Liver (tissue), 9 donors: ENCODE results near the gene IRGC. TPM values are rescaled to one million over a fixed set of nuclear protein-coding genes. Genes with fewer than 3 reads are reported as not detected.

Experiments used
- DNase-seq: peaks from one replicate; pipeline ENCODE4 v3.0.0-alpha.2; 2017; ENCODE audit warnings: low spot score
- H3K27ac ChIP-seq, 2 donors: one replicate each; pipeline ENCODE4 v1.7.0; 2013; ENCODE audit warnings: inconsistent platforms in 2 of 2, low read length in 2 of 2, control low read depth in 1 of 2, low read depth in 1 of 2, mild to moderate bottlenecking in 1 of 2
- H3K27me3 ChIP-seq, 4 donors: one replicate each; pipeline versions ENCODE4 v1.6.1 to v1.7.0; 2013; ENCODE audit warnings: low read length in 3 of 4, inconsistent platforms in 1 of 4, mild to moderate bottlenecking in 1 of 4, moderate library complexity in 1 of 4; ENCODE audit not compliant: control insufficient read depth in 4 of 4, insufficient read depth in 4 of 4
- H3K36me3 ChIP-seq, 4 donors: one replicate each; pipeline versions ENCODE4 v1.6.1 to v1.7.0; 2013; ENCODE audit warnings: low read length in 3 of 4, mild to moderate bottlenecking in 3 of 4, low read depth in 1 of 4, moderate library complexity in 1 of 4; ENCODE audit not compliant: control insufficient read depth in 4 of 4, insufficient read depth in 3 of 4
- H3K4me1 ChIP-seq, 4 donors: one replicate each; pipeline versions ENCODE4 v1.6.1 to v1.7.0; 2013; ENCODE audit warnings: low read length in 3 of 4, mild to moderate bottlenecking in 3 of 4, moderate library complexity in 1 of 4; ENCODE audit not compliant: control insufficient read depth in 4 of 4, insufficient read depth in 4 of 4
- H3K4me3 ChIP-seq, 3 donors: one replicate each; pipeline versions ENCODE4 v1.6.1 to v1.7.0; 2013; ENCODE audit warnings: low read length in 3 of 3, control low read depth in 1 of 3, low read depth in 1 of 3, mild to moderate bottlenecking in 1 of 3
- H3K9ac ChIP-seq, 2 donors: one replicate each; pipeline ENCODE4 v1.7.0; 2013; ENCODE audit warnings: low read length in 2 of 2, mild to moderate bottlenecking in 2 of 2, moderate library complexity in 2 of 2, control low read depth in 1 of 2, low read depth in 1 of 2
- H3K9me3 ChIP-seq, 4 donors: one replicate each; pipeline versions ENCODE4 v1.6.1 to v1.7.0; 2013; ENCODE audit warnings: low read length in 3 of 4; ENCODE audit not compliant: control insufficient read depth in 4 of 4
- FOXA1 ChIP-seq: IDR thresholded peaks from 2 replicates; pipeline ENCODE4 v1.6.1; 2016; ENCODE audit warnings: antibody characterized with exemption
- FOXA2 ChIP-seq: IDR thresholded peaks from 2 replicates; pipeline ENCODE4 v1.6.1; 2016; ENCODE audit warnings: antibody characterized with exemption
- GABPA ChIP-seq, 2 donors: IDR thresholded peaks in 1 of 2; conservative IDR thresholded peaks in 1 of 2; 2 replicates each; pipeline ENCODE4 v1.6.1; 2016; ENCODE audit warnings: antibody characterized with exemption in 2 of 2, mild to moderate bottlenecking in 1 of 2, moderate library complexity in 1 of 2
- HNF4A ChIP-seq, 2 donors: conservative IDR thresholded peaks; 2 replicates each; pipeline ENCODE4 v1.6.1; 2016; ENCODE audit warnings: antibody characterized with exemption in 2 of 2, mild to moderate bottlenecking in 2 of 2
- HNF4G ChIP-seq: IDR thresholded peaks from 2 replicates; pipeline ENCODE4 v1.6.1; 2016; ENCODE audit warnings: antibody characterized with exemption
- JUND ChIP-seq, 2 donors: IDR thresholded peaks; 2 replicates each; pipeline ENCODE4 v1.6.1; 2016; ENCODE audit warnings: antibody characterized with exemption in 2 of 2
- NR2F2 ChIP-seq: IDR thresholded peaks from 2 replicates; pipeline ENCODE4 v1.6.1; 2016; ENCODE audit warnings: antibody characterized with exemption
- RAD21 ChIP-seq, 2 donors: IDR thresholded peaks; 2 replicates each; pipeline ENCODE4 v1.6.1; 2016; ENCODE audit warnings: antibody characterized with exemption in 2 of 2, mild to moderate bottlenecking in 2 of 2
- RXRA ChIP-seq, 2 donors: IDR thresholded peaks; 2 replicates each; pipeline ENCODE4 v1.6.1; 2017 to 2018; ENCODE audit warnings: antibody characterized with exemption in 2 of 2, mild to moderate bottlenecking in 1 of 2
- SP1 ChIP-seq: IDR thresholded peaks from 2 replicates; pipeline ENCODE4 v1.6.1; 2018; ENCODE audit warnings: antibody characterized with exemption, mild to moderate bottlenecking
- TAF1 ChIP-seq: conservative IDR thresholded peaks from 2 replicates; pipeline ENCODE4 v1.6.1; 2016; ENCODE audit warnings: antibody characterized with exemption, mild to moderate bottlenecking
- YY1 ChIP-seq: IDR thresholded peaks from 2 replicates; pipeline ENCODE4 v1.6.1; 2016; ENCODE audit warnings: antibody characterized with exemption, mild to moderate bottlenecking
- whole genome bisulfite sequencing: extraction: QIAGEN DNeasy Blood & Tissue Kit; methylation state at CpG from one replicate; pipeline ENCODE4 v1.1.7; 2013; 5-methylcytosine and 5-hydroxymethylcytosine counted together
- polyA plus RNA-seq, 2 donors: library from polyadenylated mRNA; stranded (reverse) in 1 of 2; unstranded in 1 of 2; fragments of 200-250 nt in 1 of 2; fragments of >200 nt in 1 of 2; fragmentation: Nextera tagmentation in 1 of 2; extraction: Ambion mirVana in 1 of 2; gene quantifications; one replicate each; pipeline versions ENCODE4 v1.2.1 to v1.2.3, GENCODE V29; 2013 to 2015
- total RNA-seq, 2 donors: library from RNA; depleted of rRNA; stranded (reverse); fragments of >200 nt; gene quantifications; one replicate each; pipeline ENCODE4 v1.2.3, GENCODE V29; 2014
- TF ChIP-seq, protein P1 (sequence below): IDR thresholded peaks from 2 replicates; pipeline ENCODE4 v1.6.1; 2016; ENCODE audit warnings: antibody characterized with exemption, mild to moderate bottlenecking
- TF ChIP-seq, protein P2 (sequence below): IDR thresholded peaks from 2 replicates; pipeline ENCODE4 v1.6.1; 2016; ENCODE audit warnings: antibody characterized with exemption
- TF ChIP-seq, protein P3 (sequence below): IDR thresholded peaks from 2 replicates; pipeline ENCODE4 v1.6.1; 2016; ENCODE audit warnings: antibody characterized with exemption
- donor health status: healthy.
- donor health status: healthy.
- donor health status: healthy.
- donor health status: healthy.
- donor health status: healthy.

Gene IRGC
- total and polyA plus RNA-seq, 4 donors, result not detected

DNA sequence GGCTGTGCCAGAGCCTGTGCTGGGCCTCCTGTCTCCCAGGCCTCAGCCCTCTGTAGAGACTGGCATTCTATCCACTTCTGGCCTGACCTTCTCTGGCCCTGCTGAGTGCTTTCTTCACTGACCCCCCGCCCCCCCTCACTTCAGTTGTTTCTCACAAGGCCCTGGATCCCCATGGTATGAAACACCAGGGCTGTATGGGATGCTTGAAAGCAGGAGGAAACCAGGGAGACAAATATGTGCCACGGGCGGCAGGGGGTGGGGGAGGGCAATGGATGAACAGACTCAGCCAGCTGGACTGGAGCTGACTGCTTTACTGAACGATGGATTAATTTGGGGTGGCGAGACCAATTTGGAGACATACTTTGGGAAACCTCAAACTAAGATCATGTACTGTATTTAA, 14.0 kb downstream of the IRGC start:
- Histone ChIP-seq H3K27me3 (no peaks in the 10 kb centered on the region), H3K36me3 (peaks cover 4 to 54% (median 38%) of the 10 kb centered on the region in 4 donors), H3K4me3 (no peak overlapping the region), H3K4me1 (no peaks in the 10 kb centered on the region), H3K9me3 (no peaks in the 10 kb centered on the region), H3K27ac (no peak overlapping the region), H3K9ac (no peak overlapping the region)
- WGBS, result 94% methylated on average over 5 of the region's 5 CpGs
- no peak for TF ChIP-seq FOXA2
- no peak for DNase-seq

DNA sequence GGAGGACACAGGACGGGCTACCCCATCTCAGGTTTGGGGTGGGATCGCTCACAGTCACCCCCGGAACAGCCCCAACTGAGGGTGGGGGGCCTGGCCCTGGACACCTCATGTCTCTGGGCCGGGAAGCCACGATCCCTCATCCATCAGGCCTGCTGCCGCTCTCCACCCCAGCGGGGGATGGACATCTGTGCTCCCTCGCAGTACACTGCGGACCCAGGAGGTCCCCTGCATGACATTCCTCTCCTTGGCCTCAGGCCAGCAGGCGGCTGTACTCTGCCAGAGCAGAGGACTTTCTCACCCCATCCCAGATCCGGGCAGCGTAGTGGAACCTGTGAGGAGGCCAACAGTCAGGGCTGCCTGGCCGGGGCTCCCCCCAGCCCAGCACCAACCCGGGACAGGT, 15.5 kb downstream of the IRGC start:
- 94% methylated on average over 14 of the region's 14 CpGs for WGBS
- no peaks in the 10 kb centered on the region for H3K4me1 ChIP-seq
- no peaks in the 10 kb centered on the region for H3K9me3 ChIP-seq
- TF ChIP-seq JUND (IDR thresholded peaks at IDR 0.05) (no peak), TAF1 (no peak), SP1 (no peak), RXRA (IDR thresholded peaks at IDR 0.05) (no peak), RAD21 (IDR thresholded peaks at IDR 0.05) (no peak), NR2F2 (no peak), HNF4A (conservative IDR thresholded peaks at IDR 0.05) (no peak), GABPA (IDR thresholded peaks at IDR 0.05 in 1 of 2, conservative IDR thresholded peaks at IDR 0.05 in 1 of 2) (no peak)
- TF ChIP-seq, protein P1, sequence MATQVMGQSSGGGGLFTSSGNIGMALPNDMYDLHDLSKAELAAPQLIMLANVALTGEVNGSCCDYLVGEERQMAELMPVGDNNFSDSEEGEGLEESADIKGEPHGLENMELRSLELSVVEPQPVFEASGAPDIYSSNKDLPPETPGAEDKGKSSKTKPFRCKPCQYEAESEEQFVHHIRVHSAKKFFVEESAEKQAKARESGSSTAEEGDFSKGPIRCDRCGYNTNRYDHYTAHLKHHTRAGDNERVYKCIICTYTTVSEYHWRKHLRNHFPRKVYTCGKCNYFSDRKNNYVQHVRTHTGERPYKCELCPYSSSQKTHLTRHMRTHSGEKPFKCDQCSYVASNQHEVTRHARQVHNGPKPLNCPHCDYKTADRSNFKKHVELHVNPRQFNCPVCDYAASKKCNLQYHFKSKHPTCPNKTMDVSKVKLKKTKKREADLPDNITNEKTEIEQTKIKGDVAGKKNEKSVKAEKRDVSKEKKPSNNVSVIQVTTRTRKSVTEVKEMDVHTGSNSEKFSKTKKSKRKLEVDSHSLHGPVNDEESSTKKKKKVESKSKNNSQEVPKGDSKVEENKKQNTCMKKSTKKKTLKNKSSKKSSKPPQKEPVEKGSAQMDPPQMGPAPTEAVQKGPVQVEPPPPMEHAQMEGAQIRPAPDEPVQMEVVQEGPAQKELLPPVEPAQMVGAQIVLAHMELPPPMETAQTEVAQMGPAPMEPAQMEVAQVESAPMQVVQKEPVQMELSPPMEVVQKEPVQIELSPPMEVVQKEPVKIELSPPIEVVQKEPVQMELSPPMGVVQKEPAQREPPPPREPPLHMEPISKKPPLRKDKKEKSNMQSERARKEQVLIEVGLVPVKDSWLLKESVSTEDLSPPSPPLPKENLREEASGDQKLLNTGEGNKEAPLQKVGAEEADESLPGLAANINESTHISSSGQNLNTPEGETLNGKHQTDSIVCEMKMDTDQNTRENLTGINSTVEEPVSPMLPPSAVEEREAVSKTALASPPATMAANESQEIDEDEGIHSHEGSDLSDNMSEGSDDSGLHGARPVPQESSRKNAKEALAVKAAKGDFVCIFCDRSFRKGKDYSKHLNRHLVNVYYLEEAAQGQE, result no peak
- TF ChIP-seq, protein P2, sequence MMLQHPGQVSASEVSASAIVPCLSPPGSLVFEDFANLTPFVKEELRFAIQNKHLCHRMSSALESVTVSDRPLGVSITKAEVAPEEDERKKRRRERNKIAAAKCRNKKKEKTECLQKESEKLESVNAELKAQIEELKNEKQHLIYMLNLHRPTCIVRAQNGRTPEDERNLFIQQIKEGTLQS, result no peak
- TF ChIP-seq, protein P3, sequence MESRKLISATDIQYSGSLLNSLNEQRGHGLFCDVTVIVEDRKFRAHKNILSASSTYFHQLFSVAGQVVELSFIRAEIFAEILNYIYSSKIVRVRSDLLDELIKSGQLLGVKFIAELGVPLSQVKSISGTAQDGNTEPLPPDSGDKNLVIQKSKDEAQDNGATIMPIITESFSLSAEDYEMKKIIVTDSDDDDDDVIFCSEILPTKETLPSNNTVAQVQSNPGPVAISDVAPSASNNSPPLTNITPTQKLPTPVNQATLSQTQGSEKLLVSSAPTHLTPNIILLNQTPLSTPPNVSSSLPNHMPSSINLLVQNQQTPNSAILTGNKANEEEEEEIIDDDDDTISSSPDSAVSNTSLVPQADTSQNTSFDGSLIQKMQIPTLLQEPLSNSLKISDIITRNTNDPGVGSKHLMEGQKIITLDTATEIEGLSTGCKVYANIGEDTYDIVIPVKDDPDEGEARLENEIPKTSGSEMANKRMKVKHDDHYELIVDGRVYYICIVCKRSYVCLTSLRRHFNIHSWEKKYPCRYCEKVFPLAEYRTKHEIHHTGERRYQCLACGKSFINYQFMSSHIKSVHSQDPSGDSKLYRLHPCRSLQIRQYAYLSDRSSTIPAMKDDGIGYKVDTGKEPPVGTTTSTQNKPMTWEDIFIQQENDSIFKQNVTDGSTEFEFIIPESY, result no peak
- no peak overlapping the region for H3K9ac ChIP-seq
- H3K27ac ChIP-seq, result no peak overlapping the region
- H3K4me3 ChIP-seq, result no peak overlapping the region
- no peaks in the 10 kb centered on the region for H3K27me3 ChIP-seq
- DNase-seq, result no peak
- H3K36me3 ChIP-seq, result peaks cover 6 to 54% (median 41%) of the 10 kb centered on the region in 4 donors

DNA sequence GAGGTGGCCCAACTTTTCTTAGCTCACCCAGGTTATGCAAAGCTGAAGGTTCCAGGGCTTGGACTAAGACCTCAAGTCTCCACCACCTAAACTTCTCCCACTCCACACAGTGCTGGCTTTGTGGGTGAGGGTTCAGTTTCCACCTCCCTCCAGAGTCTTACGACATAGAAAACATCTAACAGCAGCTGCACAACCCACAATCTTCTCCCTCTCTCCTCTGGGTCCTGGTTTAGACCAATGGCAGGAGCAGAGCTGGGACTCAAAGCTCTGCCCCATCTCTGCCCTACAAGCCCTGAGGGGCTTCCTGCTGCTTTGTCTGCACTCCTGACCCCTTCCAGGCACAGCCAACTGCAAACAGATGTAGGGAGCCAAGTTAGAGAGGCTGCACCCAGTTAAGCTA, 16.0 kb downstream of the IRGC start:
- H3K4me3 ChIP-seq, result no peak overlapping the region
- no peaks in the 10 kb centered on the region for H3K9me3 ChIP-seq
- H3K27me3 ChIP-seq, result no peaks in the 10 kb centered on the region
- H3K27ac ChIP-seq, result no peak overlapping the region
- H3K36me3 ChIP-seq, result peaks cover 10 to 59% (median 45%) of the 10 kb centered on the region in 4 donors
- 89% methylated on average over 1 of the region's 1 CpG for WGBS
- no peak overlapping the region for H3K9ac ChIP-seq
- DNase-seq, result no peak
- H3K4me1 ChIP-seq, result no peaks in the 10 kb centered on the region
- TF ChIP-seq YY1, result no peak
- TF ChIP-seq GABPA (IDR thresholded peaks at IDR 0.05 in 1 of 2, conservative IDR thresholded peaks at IDR 0.05 in 1 of 2), result no peak
- no peak for TF ChIP-seq HNF4A (conservative IDR thresholded peaks at IDR 0.05)
- no peak for TF ChIP-seq FOXA2
- TF ChIP-seq HNF4G, result no peak
- TF ChIP-seq SP1, result no peak
- TF ChIP-seq, protein P2, result no peak
- no peak for TF ChIP-seq TAF1
- TF ChIP-seq FOXA1, result no peak
